Panc1 (cell line): ENCODE results near the gene LRPPRC. TPM values are rescaled to one million over a fixed set of nuclear protein-coding genes. Genes with fewer than 3 reads are reported as not detected.

ENCODE experiments used
- ATAC-seq: fragments of 200-7000 bp; cut with Tn5 transposase; 2 replicates; pipeline ENCODE4 v1.9.1; 2020; ENCODE audit warnings: mild to moderate bottlenecking, moderate library complexity
- BruUV-seq: library from RNA; stranded (reverse); fragments of 400-500 nt; replicated peaks from 2 replicates; lab custom pipeline; 2021; lab: Mats Ljungman, UMichigan
- CTCF ChIA-PET: fragments of 300-600 bp; sonication (Branson Sonifier 250); formaldehyde crosslinking; loops from one replicate; lab custom pipeline; 2022; ENCODE audit warnings: antibody characterized with exemption; lab: Charles Lee
- POLR2A ChIA-PET: fragments of 300-600 bp; sonication (Branson Sonifier 250); formaldehyde crosslinking; loops from one replicate; lab custom pipeline; 2022; ENCODE audit warnings: antibody characterized with exemption; lab: Charles Lee
- DNase-seq: peaks from one replicate; pipeline ENCODE4 v3.0.0-alpha.2; 2010; ENCODE audit warnings: low read depth, low spot score
- H3K27ac ChIP-seq: 2 replicates; pipeline ENCODE4 v1.5.1; 2011; ENCODE audit warnings: mild to moderate bottlenecking, low read length, inconsistent platforms
- H3K27me3 ChIP-seq: fragments of 200-500 bp; sonication (Bioruptor generic); 2 replicates; pipeline ENCODE4 v1.6.0; 2014; ENCODE audit warnings: low read length, inconsistent platforms; ENCODE audit not compliant: control insufficient read depth, insufficient read depth
- H3K36me3 ChIP-seq: fragments of 200-500 bp; sonication (Bioruptor generic); 2 replicates; pipeline ENCODE4 v1.5.1; 2014; ENCODE audit warnings: inconsistent platforms, mild to moderate bottlenecking, low read length, moderate library complexity; ENCODE audit not compliant: control insufficient read depth, insufficient read depth
- H3K4me1 ChIP-seq: 2 replicates; pipeline ENCODE4 v1.5.1; 2011; ENCODE audit warnings: inconsistent platforms, mild to moderate bottlenecking, low read length, moderate library complexity; ENCODE audit not compliant: control insufficient read depth, insufficient read depth
- H3K4me3 ChIP-seq, 2 experiments: 2 replicates each; pipeline ENCODE4 v1.5.1; 2011 to 2012; ENCODE audit warnings: low read depth in 2 of 2, low read length in 2 of 2, mild to moderate bottlenecking in 2 of 2, inconsistent platforms in 1 of 2, moderate library complexity in 1 of 2
- H3K9me3 ChIP-seq: fragments of 200-500 bp; sonication (Bioruptor generic); 2 replicates; pipeline ENCODE4 v1.5.1; 2014; ENCODE audit warnings: low read depth, mild to moderate bottlenecking, inconsistent platforms, low read length, moderate library complexity; ENCODE audit not compliant: control insufficient read depth, insufficient read depth
- POLR2AphosphoS5 ChIP-seq: IDR thresholded peaks from 2 replicates; pipeline ENCODE4 v1.6.1; 2012; ENCODE audit warnings: mild to moderate bottlenecking, low read depth, low read length, moderate library complexity
- SIN3A ChIP-seq: IDR thresholded peaks from 2 replicates; pipeline ENCODE4 v1.6.1; 2012; ENCODE audit warnings: low read depth, mild to moderate bottlenecking, low read length, moderate library complexity, borderline replicate concordance; ENCODE audit not compliant: insufficient read depth
- TCF7L2 ChIP-seq: IDR thresholded peaks from 2 replicates; pipeline ENCODE4 v1.6.1; 2011; ENCODE audit warnings: mild to moderate bottlenecking, low read depth, low read length, inconsistent platforms
- in situ Hi-C: cut with HindIII; loops from 2 replicates; pipeline ENCODE4 v1.10.0; 2016; ENCODE audit warnings: low sequenced_read_pairs, low pct_unique_long_range_greater_than_20kb
- intact Hi-C: fragments of 100-400 bp; cut with micrococcal nuclease; formaldehyde crosslinking; loops from one replicate; pipeline ENCODE4 v1.10.0; 2022; ENCODE audit not compliant: unreplicated experiment
- total RNA-seq: library from RNA; stranded (reverse); gene quantifications from one replicate; pipeline ENCODE4 v1.2.1, GENCODE V29; 2021; ENCODE audit not compliant: unreplicated experiment
- TF ChIP-seq, protein P1 (sequence below): fragments of 450-650 bp; IDR thresholded peaks from 2 replicates; pipeline ENCODE4 v1.5.1; 2017; ENCODE audit warnings: mild to moderate bottlenecking
- TF ChIP-seq, protein P2 (sequence below), 2 experiments: IDR thresholded peaks; 2 replicates each; pipeline ENCODE4 v1.6.1; 2011 to 2012; ENCODE audit warnings: low read depth in 2 of 2, control low read depth in 1 of 2, low read length in 1 of 2, mild to moderate bottlenecking in 1 of 2, moderate library complexity in 1 of 2; ENCODE audit not compliant: insufficient read depth in 1 of 2

LRPPRC gene
- total RNA-seq, 1 experiment from 2014 or later: 207 TPM

DNA sequence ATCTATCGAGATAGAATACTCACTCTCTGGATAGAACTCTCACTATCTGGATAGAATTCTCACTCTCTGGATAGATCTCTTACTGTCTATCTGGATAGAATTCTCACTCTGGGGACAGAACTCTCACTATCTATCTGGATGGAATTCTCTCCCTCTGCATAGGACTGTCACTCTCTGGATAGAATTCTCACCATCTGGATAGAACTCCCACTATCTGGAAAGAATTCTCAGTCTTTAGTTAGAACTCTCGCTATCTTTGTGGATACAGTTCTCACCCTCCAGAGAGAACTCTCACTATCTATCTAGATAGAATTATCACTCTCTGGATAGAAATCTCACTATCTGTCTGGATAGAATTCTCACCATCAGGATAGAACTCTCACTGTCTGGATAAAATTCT lies 140.5 kb downstream of the LRPPRC start:
- TF ChIP-seq TCF7L2: no peak
- TF ChIP-seq, protein P1, sequence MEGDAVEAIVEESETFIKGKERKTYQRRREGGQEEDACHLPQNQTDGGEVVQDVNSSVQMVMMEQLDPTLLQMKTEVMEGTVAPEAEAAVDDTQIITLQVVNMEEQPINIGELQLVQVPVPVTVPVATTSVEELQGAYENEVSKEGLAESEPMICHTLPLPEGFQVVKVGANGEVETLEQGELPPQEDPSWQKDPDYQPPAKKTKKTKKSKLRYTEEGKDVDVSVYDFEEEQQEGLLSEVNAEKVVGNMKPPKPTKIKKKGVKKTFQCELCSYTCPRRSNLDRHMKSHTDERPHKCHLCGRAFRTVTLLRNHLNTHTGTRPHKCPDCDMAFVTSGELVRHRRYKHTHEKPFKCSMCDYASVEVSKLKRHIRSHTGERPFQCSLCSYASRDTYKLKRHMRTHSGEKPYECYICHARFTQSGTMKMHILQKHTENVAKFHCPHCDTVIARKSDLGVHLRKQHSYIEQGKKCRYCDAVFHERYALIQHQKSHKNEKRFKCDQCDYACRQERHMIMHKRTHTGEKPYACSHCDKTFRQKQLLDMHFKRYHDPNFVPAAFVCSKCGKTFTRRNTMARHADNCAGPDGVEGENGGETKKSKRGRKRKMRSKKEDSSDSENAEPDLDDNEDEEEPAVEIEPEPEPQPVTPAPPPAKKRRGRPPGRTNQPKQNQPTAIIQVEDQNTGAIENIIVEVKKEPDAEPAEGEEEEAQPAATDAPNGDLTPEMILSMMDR: no peak
- no peak for TF ChIP-seq POLR2AphosphoS5
- no peak for TF ChIP-seq SIN3A
- TF ChIP-seq, protein P2, sequence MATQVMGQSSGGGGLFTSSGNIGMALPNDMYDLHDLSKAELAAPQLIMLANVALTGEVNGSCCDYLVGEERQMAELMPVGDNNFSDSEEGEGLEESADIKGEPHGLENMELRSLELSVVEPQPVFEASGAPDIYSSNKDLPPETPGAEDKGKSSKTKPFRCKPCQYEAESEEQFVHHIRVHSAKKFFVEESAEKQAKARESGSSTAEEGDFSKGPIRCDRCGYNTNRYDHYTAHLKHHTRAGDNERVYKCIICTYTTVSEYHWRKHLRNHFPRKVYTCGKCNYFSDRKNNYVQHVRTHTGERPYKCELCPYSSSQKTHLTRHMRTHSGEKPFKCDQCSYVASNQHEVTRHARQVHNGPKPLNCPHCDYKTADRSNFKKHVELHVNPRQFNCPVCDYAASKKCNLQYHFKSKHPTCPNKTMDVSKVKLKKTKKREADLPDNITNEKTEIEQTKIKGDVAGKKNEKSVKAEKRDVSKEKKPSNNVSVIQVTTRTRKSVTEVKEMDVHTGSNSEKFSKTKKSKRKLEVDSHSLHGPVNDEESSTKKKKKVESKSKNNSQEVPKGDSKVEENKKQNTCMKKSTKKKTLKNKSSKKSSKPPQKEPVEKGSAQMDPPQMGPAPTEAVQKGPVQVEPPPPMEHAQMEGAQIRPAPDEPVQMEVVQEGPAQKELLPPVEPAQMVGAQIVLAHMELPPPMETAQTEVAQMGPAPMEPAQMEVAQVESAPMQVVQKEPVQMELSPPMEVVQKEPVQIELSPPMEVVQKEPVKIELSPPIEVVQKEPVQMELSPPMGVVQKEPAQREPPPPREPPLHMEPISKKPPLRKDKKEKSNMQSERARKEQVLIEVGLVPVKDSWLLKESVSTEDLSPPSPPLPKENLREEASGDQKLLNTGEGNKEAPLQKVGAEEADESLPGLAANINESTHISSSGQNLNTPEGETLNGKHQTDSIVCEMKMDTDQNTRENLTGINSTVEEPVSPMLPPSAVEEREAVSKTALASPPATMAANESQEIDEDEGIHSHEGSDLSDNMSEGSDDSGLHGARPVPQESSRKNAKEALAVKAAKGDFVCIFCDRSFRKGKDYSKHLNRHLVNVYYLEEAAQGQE (IDR thresholded peaks at IDR 0.05; ENCODE audit: insufficient read depth in 1 of 2, low read depth in 2 of 2, low read length in 1 of 2): no peak
- DNase-seq: no peak
- Histone ChIP-seq H3K36me3 (no peaks in the 10 kb centered on the region), H3K4me3 (no peak overlapping the region), H3K9me3 (no peaks in the 10 kb centered on the region), H3K27ac (no peak overlapping the region), H3K4me1 (no peaks in the 10 kb centered on the region), H3K27me3 (peaks cover 48% of the 10 kb centered on the region)
- ChIA-PET CTCF (no interaction called here), POLR2A (no interaction called here)
- no peak for ATAC-seq
- BruUV-seq: no TSS peak
- in situ Hi-C loops (no loop called here), intact Hi-C loops (no loop called here)

DNA sequence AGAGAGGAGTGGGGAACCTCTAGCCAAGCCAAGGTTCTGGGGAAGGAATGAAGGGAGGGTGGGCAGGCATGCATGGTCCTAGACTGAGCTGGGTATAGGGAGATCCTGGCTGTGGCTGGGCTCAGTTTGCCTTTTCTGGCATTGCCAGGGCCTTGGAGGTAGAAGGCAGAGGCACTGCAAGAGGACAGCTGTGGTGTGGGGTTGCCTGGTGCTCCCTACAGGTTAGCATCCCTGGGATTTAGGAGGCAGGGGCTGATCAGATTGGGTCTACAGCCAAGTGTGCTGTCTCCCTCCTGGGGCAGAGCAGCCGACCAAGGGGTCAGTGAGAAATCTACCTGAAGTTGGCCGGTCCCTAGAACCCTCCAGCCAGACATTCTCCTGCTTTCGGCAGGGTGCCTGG lies 141.1 kb downstream of the LRPPRC start:
- BruUV-seq: no TSS peak
- ChIA-PET CTCF (interaction anchor here (0.6 kb wide), 1 partner anchor 12 kb away, joined by 6 read pairs; no protein-coding TSS in a partner anchor), POLR2A (no interaction called here)
- no peaks in the 10 kb centered on the region for H3K4me1 ChIP-seq
- no peaks in the 10 kb centered on the region for H3K9me3 ChIP-seq
- no peak for ATAC-seq
- H3K27me3 ChIP-seq: peaks cover 45% of the 10 kb centered on the region
- no peaks in the 10 kb centered on the region for H3K36me3 ChIP-seq
- no peak overlapping the region for H3K4me3 ChIP-seq
- TF ChIP-seq, protein P2 (IDR thresholded peaks at IDR 0.05; ENCODE audit: insufficient read depth in 1 of 2, low read depth in 2 of 2, low read length in 1 of 2): no peak
- TF ChIP-seq, protein P1: no peak
- TF ChIP-seq POLR2AphosphoS5 (no peak), TCF7L2 (no peak), SIN3A (no peak)
- in situ Hi-C loops: no loop called here
- H3K27ac ChIP-seq: no peak overlapping the region
- intact Hi-C loops: no loop called here
- no peak for DNase-seq
